Suppressor macrophage (primary cell): ENCODE results near the gene PVALB.
"Not testable (repeated sequence)": the region's sequence is repeated elsewhere in the genome, so short reads cannot be mapped to it uniquely, and the experiment has no call there.

Source experiments
- DNase-seq, 4 experiments: peaks; one replicate each; pipeline ENCODE4 v3.0.0-alpha.2; 2020 to 2022

PVALB gene

DNA sequence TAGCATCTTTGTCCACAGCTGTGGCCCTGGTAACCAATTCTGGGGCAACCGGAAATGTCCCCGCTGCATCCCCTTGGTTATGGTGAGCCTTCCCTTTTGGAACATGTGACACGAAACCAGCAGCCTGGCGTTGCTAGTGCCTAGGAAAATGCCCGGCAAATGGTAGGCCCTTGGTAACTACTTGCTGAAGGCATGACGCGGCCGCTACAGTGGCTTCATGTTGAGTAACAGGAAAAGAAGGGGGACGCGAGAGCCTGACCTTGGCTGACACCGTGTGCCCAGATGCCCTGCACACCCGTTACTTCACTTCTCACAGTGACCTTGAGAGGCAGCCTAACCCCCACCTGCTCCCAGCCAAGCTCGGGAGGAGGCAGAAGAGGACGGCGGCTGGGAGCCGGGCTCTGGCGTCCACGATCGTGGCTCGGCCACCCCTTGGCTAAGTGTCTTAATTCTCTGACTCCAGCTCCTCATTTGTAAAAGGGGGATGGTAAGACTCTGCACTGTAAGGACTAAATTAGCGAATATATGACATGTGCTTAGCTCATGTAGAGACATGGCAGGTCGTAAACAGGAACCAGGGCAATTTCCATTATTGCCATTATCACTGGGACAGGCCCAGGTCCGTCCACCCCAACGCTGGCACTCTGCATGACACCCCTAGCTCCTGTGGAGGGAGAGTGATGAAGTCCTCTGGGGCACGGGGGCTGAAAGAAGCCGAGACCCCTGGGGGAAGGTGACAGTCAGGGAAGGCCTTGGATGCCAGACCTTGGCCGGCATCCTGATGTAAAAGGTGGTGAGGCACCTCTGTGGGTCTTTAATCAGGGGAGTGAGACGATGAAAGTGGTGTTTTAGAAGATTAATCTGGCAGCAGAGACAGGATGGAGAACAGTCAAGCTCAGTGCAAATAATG is 59.8 kb downstream of the PVALB start:
- DNase-seq, result peak in 3 of 4 experiments; percentile 11 to 17 (median 14)

GRCh38 chr22:36756031-36756430 is 60.8 kb downstream of the PVALB start:
- DNase-seq, result peak in 1 of 4 experiments; percentile 0

DNA sequence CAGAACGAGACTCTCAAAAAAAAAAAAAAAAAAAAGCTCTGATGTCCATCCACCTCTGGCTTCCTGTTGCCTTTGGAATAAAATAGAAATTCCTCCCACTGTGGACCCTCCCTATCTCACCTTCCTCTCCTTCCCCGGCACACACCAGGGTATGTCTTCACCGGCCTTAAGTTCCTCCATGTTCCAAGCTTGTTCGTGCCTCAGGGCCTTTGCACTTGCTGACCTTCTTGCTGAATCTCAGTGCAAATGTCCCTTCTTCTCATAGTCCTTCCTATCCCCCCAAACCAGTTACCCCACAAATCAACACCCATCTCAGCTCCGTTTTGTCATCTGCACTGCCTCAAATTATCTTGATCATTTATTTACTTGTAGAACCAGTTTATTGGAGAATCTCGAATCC is 61.5 kb downstream of the PVALB start:
- no peak for DNase-seq

DNA sequence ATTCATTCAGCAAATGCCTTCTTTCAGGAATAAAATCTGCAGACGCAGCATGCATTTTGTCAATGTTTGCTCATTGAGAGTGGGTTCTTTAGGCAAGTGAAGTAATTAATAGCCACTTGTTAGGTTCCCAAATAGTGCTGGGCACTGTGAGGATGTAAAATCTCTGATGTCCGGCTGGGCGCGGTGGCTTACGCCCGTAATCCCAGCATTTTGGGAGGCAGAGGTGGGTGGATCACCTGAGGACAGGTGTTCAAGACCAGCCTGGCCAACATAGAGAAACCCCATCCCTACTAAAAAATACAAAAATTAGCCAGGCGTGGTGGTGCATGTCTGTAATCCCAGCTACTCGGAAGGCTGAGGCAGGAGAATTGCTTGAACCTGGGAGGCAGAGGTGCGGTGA is 62.0 kb downstream of the PVALB start:
- DNase-seq, result not testable (repeated sequence)

- DNase-seq, result no peak
Measured at GRCh38 chr22:36753916-36754315, 62.9 kb downstream of the PVALB start.

GRCh38 chr22:36753120-36753802 is 63.6 kb downstream of the PVALB start:
- DNase-seq, result no peak
